HEK293 (cell line): ENCODE measurements around the gene ZSWIM3.

Experiments used
- TF ChIP-seq, protein P1 (sequence below): fragments of 450-650 bp; formaldehyde crosslinking; IDR thresholded peaks from 2 replicates; pipeline ENCODE4 v1.5.1; 2016; ENCODE audit warnings: missing biosample characterization, missing genetic modification characterization
- TF ChIP-seq, protein P2 (sequence below): fragments of 450-650 bp; formaldehyde crosslinking; IDR thresholded peaks from 2 replicates; pipeline ENCODE4 v1.5.1; 2017; ENCODE audit warnings: missing biosample characterization, mild to moderate bottlenecking, missing genetic modification characterization, moderate library complexity

DNA sequence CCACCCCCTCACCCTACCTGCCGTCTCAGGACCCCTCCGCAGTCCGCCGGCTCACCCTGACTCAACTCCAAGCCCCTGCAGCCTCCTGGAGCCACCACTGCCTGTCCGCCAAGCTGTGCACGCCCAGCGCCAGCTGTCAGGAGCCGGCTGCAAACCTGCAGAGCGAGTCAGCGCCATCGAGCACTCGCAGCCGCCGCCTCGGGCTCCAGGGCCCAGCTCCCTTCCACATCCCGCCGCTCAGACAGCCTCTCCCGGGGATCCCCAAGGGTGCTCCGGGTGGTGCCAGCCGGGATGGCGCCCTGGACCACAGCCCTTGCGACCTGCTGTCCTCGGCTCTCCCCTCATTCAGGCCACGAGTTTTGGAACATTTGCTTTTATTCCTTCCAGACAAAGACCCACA lies 34.6 kb upstream of the ZSWIM3 start:
- TF ChIP-seq, protein P1, sequence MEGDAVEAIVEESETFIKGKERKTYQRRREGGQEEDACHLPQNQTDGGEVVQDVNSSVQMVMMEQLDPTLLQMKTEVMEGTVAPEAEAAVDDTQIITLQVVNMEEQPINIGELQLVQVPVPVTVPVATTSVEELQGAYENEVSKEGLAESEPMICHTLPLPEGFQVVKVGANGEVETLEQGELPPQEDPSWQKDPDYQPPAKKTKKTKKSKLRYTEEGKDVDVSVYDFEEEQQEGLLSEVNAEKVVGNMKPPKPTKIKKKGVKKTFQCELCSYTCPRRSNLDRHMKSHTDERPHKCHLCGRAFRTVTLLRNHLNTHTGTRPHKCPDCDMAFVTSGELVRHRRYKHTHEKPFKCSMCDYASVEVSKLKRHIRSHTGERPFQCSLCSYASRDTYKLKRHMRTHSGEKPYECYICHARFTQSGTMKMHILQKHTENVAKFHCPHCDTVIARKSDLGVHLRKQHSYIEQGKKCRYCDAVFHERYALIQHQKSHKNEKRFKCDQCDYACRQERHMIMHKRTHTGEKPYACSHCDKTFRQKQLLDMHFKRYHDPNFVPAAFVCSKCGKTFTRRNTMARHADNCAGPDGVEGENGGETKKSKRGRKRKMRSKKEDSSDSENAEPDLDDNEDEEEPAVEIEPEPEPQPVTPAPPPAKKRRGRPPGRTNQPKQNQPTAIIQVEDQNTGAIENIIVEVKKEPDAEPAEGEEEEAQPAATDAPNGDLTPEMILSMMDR (tag by site-specific recombination) = no peak
- TF ChIP-seq, protein P2, sequence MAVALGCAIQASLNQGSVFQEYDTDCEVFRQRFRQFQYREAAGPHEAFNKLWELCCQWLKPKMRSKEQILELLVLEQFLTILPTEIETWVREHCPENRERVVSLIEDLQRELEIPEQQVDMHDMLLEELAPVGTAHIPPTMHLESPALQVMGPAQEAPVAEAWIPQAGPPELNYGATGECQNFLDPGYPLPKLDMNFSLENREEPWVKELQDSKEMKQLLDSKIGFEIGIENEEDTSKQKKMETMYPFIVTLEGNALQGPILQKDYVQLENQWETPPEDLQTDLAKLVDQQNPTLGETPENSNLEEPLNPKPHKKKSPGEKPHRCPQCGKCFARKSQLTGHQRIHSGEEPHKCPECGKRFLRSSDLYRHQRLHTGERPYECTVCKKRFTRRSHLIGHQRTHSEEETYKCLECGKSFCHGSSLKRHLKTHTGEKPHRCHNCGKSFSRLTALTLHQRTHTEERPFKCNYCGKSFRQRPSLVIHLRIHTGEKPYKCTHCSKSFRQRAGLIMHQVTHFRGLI (tag by site-specific recombination) = no peak
